22Rv1 (cell line): ENCODE data around the gene NEK11.

Source experiments
- CTCF ChIP-seq: fragments of 450-650 bp; IDR thresholded peaks from 2 replicates; pipeline ENCODE4 v1.5.1; 2017; ENCODE audit warnings: mild to moderate bottlenecking
- ZFX ChIP-seq: fragments of 450-650 bp; IDR thresholded peaks from 2 replicates; pipeline ENCODE4 v1.6.1; 2017; ENCODE audit warnings: antibody characterized with exemption, borderline replicate concordance

GRCh38 chr3:131328721-131329120, 302.0 kb downstream of the NEK11 start:
- TF ChIP-seq CTCF (no peak), ZFX (no peak)
